Astrocyte (in vitro differentiated cells and primary cell): ENCODE results near the gene SLC1A7.

Experiments used
- EZH2 ChIP-seq: IDR thresholded peaks from 2 replicates; pipeline ENCODE4 v1.6.1; 2012; ENCODE audit warnings: mild to moderate bottlenecking, low read length, inconsistent platforms; ENCODE audit not compliant: insufficient read depth
- TF ChIP-seq, protein P1 (sequence below): IDR thresholded peaks from 2 replicates; pipeline ENCODE4 v1.5.1; 2011; ENCODE audit warnings: low read depth, mild to moderate bottlenecking, inconsistent platforms, low read length, moderate library complexity; ENCODE audit not compliant: insufficient read depth

- TF ChIP-seq, protein P1, sequence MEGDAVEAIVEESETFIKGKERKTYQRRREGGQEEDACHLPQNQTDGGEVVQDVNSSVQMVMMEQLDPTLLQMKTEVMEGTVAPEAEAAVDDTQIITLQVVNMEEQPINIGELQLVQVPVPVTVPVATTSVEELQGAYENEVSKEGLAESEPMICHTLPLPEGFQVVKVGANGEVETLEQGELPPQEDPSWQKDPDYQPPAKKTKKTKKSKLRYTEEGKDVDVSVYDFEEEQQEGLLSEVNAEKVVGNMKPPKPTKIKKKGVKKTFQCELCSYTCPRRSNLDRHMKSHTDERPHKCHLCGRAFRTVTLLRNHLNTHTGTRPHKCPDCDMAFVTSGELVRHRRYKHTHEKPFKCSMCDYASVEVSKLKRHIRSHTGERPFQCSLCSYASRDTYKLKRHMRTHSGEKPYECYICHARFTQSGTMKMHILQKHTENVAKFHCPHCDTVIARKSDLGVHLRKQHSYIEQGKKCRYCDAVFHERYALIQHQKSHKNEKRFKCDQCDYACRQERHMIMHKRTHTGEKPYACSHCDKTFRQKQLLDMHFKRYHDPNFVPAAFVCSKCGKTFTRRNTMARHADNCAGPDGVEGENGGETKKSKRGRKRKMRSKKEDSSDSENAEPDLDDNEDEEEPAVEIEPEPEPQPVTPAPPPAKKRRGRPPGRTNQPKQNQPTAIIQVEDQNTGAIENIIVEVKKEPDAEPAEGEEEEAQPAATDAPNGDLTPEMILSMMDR: no peak
- TF ChIP-seq EZH2: no peak
Observed at GRCh38 chr1:53182716-53183094, 40.3 kb upstream of the SLC1A7 start.
